Endometrium (tissue), 2 donors: ENCODE results near the gene PIAS1.
"Not testable (repeated sequence)": the region's sequence is repeated elsewhere in the genome, so short reads cannot be mapped to it uniquely, and the experiment has no call there.

ENCODE experiments used
- FAIRE-seq: peaks from 2 replicates; lab custom pipeline; 2012; peaks lifted over from hg19 to GRCh38; lab: Jason Lieb, UNC
- donor health status: control.
- donor health status: control.

Gene PIAS1

DNA sequence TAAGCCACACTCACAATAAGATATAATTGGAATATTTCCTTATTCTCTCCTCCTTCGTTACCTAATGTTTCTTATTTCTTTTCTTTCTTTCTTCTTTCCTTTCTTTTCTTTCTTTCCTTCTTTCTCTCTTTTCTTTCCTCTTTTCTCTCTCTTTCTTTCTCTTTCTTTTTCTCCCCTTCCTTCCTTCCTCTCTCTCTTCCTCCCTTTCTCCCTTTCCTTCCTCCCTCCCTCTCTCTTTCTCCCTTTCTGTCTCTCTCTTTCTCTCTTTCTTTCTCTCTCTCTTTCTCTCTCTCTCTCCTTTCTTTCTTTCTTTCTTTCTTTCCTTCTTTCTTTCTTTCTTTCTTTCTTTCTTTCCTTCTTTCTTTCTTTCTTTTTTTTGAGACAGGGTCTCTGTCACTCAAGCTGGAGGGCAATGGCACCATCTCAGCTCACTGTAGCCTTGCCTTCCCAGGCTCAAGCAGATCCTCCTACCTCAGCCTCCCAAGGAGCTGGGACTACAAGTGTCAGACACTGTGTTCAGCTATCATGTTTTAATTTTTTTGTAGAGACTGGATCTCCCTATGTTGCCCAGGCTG lies 19.3 kb upstream of the PIAS1 start:
- no peak for FAIRE-seq

DNA sequence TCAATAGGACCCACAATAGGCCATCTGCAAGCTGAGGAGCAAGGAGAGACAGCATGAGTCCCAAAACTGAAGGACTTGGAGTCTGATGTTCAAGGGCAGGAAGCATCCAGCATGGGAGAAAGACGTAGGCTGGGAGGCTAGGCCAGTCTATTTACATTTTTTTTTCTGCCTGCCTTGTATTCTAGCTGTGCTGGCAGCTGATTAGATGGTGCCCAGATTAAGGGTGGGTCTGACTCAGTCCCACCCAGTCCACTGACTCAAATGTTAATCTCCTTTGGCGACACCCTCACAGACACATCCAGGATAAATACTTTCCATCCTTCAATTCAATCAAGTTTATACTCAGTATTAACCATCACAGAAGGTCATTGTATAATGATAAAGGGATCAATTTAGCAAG lies 15.9 kb upstream of the PIAS1 start:
- no peak for FAIRE-seq

DNA sequence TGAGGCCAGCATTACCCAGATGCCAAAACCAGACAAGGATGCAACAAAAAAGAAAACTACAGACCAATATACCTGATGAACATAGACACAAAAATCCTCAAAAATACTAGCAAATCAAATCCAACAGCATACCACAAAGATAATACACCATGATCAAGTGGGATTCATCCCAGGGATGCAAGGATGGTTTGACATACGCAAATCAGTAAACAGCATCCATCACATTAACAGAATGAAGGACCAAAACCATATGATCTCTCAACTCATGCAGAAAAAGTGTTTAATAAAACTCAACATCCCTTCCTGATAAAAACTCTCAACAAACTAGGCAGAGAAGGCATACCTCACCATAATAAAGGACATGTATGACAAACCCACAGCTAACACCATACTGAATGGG lies 14.0 kb upstream of the PIAS1 start:
- no peak for FAIRE-seq

- FAIRE-seq = peak; percentile 91
These were observed 11.8 kb upstream of the PIAS1 start for GRCh38 chr15:68042156-68042854.

GRCh38 chr15:68042855-68043222 lies 11.3 kb upstream of the PIAS1 start:
- no peak for FAIRE-seq

GRCh38 chr15:68045289-68046265 lies 8.5 kb upstream of the PIAS1 start:
- no peak for FAIRE-seq

DNA sequence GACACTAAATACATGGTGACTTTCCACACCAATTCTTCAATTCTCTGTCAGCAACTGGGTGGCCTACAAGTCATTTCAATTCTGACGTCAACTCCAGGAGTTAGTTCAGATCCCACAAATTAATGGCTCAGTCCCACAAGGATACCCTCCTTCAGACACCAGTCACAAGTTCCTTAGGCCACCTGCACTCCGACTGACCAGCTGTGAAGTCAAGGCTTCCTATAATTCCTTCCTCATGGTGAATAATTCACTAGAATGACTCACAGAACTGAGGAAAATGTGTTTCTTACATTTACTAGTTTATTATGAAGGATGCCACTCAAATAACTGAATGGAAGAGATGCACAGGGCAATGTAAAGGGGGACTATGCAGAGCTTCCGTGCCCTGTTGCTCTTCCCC lies 6.3 kb upstream of the PIAS1 start:
- no peak for FAIRE-seq

- no peak for FAIRE-seq
These were observed 3.0 kb upstream of the PIAS1 start for GRCh38 chr15:68051109-68051508.

- FAIRE-seq = no peak
These were observed 2.2 kb upstream of the PIAS1 start for GRCh38 chr15:68051907-68052306.

- FAIRE-seq = no peak
These were observed 1.7 kb upstream of the PIAS1 start for GRCh38 chr15:68052431-68052830.

- no peak for FAIRE-seq
These were observed 1.1 kb upstream of the PIAS1 start for GRCh38 chr15:68053001-68053400.

GRCh38 chr15:68054628-68055223 lies 611 bp downstream of the PIAS1 start:
- FAIRE-seq = no peak

- FAIRE-seq = no peak
These were observed 1.1 kb downstream of the PIAS1 start for GRCh38 chr15:68055224-68055705.

GRCh38 chr15:68056097-68056865 lies 2.2 kb downstream of the PIAS1 start:
- FAIRE-seq = no peak

DNA sequence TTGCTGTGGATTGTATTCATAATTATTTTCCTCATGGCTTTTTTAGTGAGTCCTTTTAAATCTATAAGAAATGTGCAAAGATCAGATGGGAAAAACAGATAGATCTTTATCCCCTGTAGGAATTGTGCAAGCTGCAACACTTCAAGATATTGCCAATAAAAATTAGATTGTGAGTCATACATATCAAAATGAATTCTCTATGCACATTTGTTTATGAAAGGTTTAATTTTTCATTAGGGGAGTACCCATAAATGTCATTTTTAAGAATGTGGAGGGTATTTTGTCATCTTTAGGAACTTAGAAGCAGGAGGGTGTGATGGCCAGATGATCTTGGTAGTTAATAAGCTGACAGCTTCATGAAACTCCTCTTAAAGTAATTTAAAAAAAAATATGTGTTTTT lies 2.9 kb downstream of the PIAS1 start:
- FAIRE-seq = no peak

GRCh38 chr15:68057758-68058157 lies 3.6 kb downstream of the PIAS1 start:
- FAIRE-seq = no peak

- FAIRE-seq = not testable (repeated sequence)
These were observed 4.9 kb downstream of the PIAS1 start for GRCh38 chr15:68058970-68059369.

- no peak for FAIRE-seq
These were observed 5.5 kb downstream of the PIAS1 start for GRCh38 chr15:68059630-68060029.

- FAIRE-seq = no peak
These were observed 7.1 kb downstream of the PIAS1 start for GRCh38 chr15:68061171-68061570.

DNA sequence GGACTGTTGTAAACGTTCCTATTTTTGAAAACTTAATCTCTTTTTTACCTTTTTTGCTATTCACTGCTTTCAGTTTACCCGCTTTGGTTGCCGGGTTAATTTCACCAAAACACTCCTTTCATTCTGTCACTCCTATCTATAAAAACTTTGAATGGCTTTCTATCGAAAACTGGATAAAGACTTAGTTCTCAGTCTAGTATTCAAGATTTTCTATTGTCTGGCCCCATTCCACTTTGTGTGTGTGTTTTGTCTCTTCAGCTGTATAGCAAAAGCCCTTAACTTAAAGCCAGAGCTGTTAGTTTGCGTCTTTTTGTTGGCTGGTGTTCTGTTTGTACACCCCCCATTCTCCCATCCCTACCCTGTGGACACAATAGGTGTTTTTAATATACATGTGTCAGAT lies 7.5 kb downstream of the PIAS1 start:
- FAIRE-seq = no peak

DNA sequence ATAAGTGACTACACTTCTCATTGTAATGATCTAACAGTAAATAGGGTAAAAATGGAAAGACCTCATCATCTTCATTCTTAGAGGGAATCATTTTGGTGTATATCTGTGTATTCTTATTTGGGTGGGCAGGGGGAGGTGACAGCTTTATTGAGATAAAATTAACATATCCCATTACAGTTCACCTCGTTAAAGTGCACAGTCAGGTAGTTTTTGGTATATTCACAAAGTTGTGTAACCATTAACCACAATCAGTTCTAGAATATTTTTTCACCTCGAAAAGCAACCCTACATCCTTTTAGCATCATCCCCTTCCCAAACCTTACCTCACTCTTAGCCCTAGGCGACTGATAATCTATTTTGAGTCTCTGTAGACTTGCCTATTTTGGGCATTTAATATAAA lies 8.1 kb downstream of the PIAS1 start:
- no peak for FAIRE-seq
